WTC11 (cell line): ENCODE results near the gene FMN2. TPM values are rescaled to one million over a fixed set of nuclear protein-coding genes. Genes with fewer than 3 reads are reported as not detected.

Experiments
- ATAC-seq: fragments of 200-7000 bp; cut with Tn5 transposase; 2 replicates; pipeline ENCODE4 v1.10.0; 2021; ENCODE audit warnings: mild to moderate bottlenecking, moderate library complexity
- CTCF ChIA-PET: fragments of 300-600 bp; sonication (Branson Sonifier 250); formaldehyde crosslinking; loops from one replicate; lab custom pipeline; 2021; ENCODE audit warnings: antibody characterized with exemption; lab: Charles Lee
- POLR2A ChIA-PET: fragments of 350-600 bp; sonication (Branson Sonifier 250); formaldehyde crosslinking; loops from one replicate; lab custom pipeline; 2021; ENCODE audit warnings: antibody characterized with exemption; lab: Charles Lee
- DNase-seq: peaks from one replicate; pipeline ENCODE4 v3.0.0; 2021; ENCODE audit warnings: low spot score
- H3K27ac Mint-ChIP-seq: 2 replicates; pipeline ENCODE4 v1.8.0; 2021; ENCODE audit warnings: mixed read lengths
- H3K27me3 Mint-ChIP-seq: 2 replicates; pipeline ENCODE4 v1.8.0; 2021; ENCODE audit warnings: low read depth, mild to moderate bottlenecking, moderate library complexity, mixed read lengths
- H3K36me3 Mint-ChIP-seq: 2 replicates; pipeline ENCODE4 v1.8.0; 2021; ENCODE audit warnings: mixed read lengths
- H3K4me1 Mint-ChIP-seq: 2 replicates; pipeline ENCODE4 v1.8.0; 2022; ENCODE audit warnings: mixed read lengths
- H3K4me3 Mint-ChIP-seq: 2 replicates; pipeline ENCODE4 v1.8.0; 2021; ENCODE audit warnings: mild to moderate bottlenecking, moderate library complexity, mixed read lengths
- H3K9me3 Mint-ChIP-seq: 2 replicates; pipeline ENCODE4 v1.8.0; 2021; ENCODE audit warnings: mixed read lengths
- IRF2 ChIP-seq: sonication (generic); formaldehyde crosslinking; IDR thresholded peaks from 2 replicates; pipeline ENCODE4 v1.8.0; 2022; ENCODE audit warnings: low read depth, missing genetic modification reagents, borderline replicate concordance
- MYBL2 ChIP-seq: sonication (generic); formaldehyde crosslinking; IDR thresholded peaks from 2 replicates; pipeline ENCODE4 v1.8.1; 2023; ENCODE audit warnings: mild to moderate bottlenecking, moderate library complexity, missing genetic modification reagents
- RELA ChIP-seq: sonication (generic); formaldehyde crosslinking; IDR thresholded peaks from 2 replicates; pipeline ENCODE4 v1.8.1; 2022; ENCODE audit warnings: missing genetic modification reagents, mild to moderate bottlenecking, borderline replicate concordance
- RORB ChIP-seq: fragments of 250-450 bp; sonication (Bioruptor Pico); IDR thresholded peaks from 2 replicates; pipeline ENCODE4 v1.9.0; 2021; ENCODE audit warnings: mild to moderate bottlenecking
- SP1 ChIP-seq: sonication (generic); formaldehyde crosslinking; conservative IDR thresholded peaks from 2 replicates; pipeline ENCODE4 v1.8.1; 2022; ENCODE audit warnings: missing genetic modification reagents
- TEAD1 ChIP-seq: sonication (generic); formaldehyde crosslinking; IDR thresholded peaks from 2 replicates; pipeline ENCODE4 v1.8.0; 2022; ENCODE audit warnings: mild to moderate bottlenecking, missing genetic modification reagents
- ZNF121 ChIP-seq: sonication (generic); formaldehyde crosslinking; IDR thresholded peaks from 2 replicates; pipeline ENCODE4 v1.8.0; 2023; ENCODE audit warnings: missing genetic modification reagents
- ZNF263 ChIP-seq: sonication (generic); formaldehyde crosslinking; IDR thresholded peaks from 2 replicates; pipeline ENCODE4 v1.8.1; 2022; ENCODE audit warnings: low read depth, mild to moderate bottlenecking, moderate library complexity, missing genetic modification reagents
- ZNF396 ChIP-seq: fragments of 250-450 bp; sonication (Bioruptor Pico); IDR thresholded peaks from 2 replicates; pipeline ENCODE4 v1.8.0; 2021; ENCODE audit warnings: mild to moderate bottlenecking, moderate library complexity, borderline replicate concordance
- ZNF423 ChIP-seq: fragments of 250-450 bp; sonication (Bioruptor Pico); IDR thresholded peaks from 2 replicates; pipeline ENCODE4 v2.1.2; 2022; ENCODE audit warnings: mild to moderate bottlenecking, moderate library complexity
- total RNA-seq: library from RNA; stranded (reverse); gene quantifications from 3 replicates; pipeline ENCODE4 v1.2.3, GENCODE V29; 2021
- TF ChIP-seq, protein P1 (sequence below): fragments of 200-600 bp; IDR thresholded peaks from 2 replicates; pipeline ENCODE4 v1.8.0; 2022; ENCODE audit warnings: antibody characterized with exemption
- TF ChIP-seq, protein P2 (sequence below): fragments of 250-450 bp; sonication (Bioruptor Pico); conservative IDR thresholded peaks from 2 replicates; pipeline ENCODE4 v1.9.0; 2021; ENCODE audit warnings: mild to moderate bottlenecking
- TF ChIP-seq, protein P3 (sequence below): fragments of 250-450 bp; sonication (Bioruptor Pico); IDR thresholded peaks from 2 replicates; pipeline ENCODE4 v1.9.0; 2021; ENCODE audit warnings: mild to moderate bottlenecking
- TF ChIP-seq, protein P4 (sequence below): sonication (generic); formaldehyde crosslinking; IDR thresholded peaks from 2 replicates; pipeline ENCODE4 v1.8.0; 2022; ENCODE audit warnings: mild to moderate bottlenecking, missing genetic modification reagents
- TF ChIP-seq, protein P5 (sequence below): sonication (generic); formaldehyde crosslinking; IDR thresholded peaks from 2 replicates; pipeline ENCODE4 v1.8.1; 2023; ENCODE audit warnings: mild to moderate bottlenecking, missing genetic modification reagents
- TF ChIP-seq, protein P6 (sequence below): fragments of 250-450 bp; sonication (Bioruptor Pico); IDR thresholded peaks from 2 replicates; pipeline ENCODE4 v2.1.2; 2022; ENCODE audit warnings: mild to moderate bottlenecking, moderate library complexity
- TF ChIP-seq, protein P7 (sequence below): fragments of 250-450 bp; sonication (Bioruptor Pico); IDR thresholded peaks from 2 replicates; pipeline ENCODE4 v1.8.0; 2021; ENCODE audit warnings: mild to moderate bottlenecking
- TF ChIP-seq, protein P8 (sequence below): sonication (generic); formaldehyde crosslinking; IDR thresholded peaks from 2 replicates; pipeline ENCODE4 v1.8.1; 2023; ENCODE audit warnings: mild to moderate bottlenecking, missing genetic modification reagents
- TF ChIP-seq, protein P9 (sequence below): fragments of 250-450 bp; sonication (Bioruptor Pico); IDR thresholded peaks from 2 replicates; pipeline ENCODE4 v1.9.0; 2021; ENCODE audit warnings: mild to moderate bottlenecking
- TF ChIP-seq, protein P10 (sequence below): sonication (generic); formaldehyde crosslinking; IDR thresholded peaks from 2 replicates; pipeline ENCODE4 v1.8.1; 2022; ENCODE audit warnings: mild to moderate bottlenecking, moderate library complexity, missing genetic modification reagents

FMN2 gene
- total RNA-seq, 1 experiment from 2014 or later, result 1.8 TPM

DNA sequence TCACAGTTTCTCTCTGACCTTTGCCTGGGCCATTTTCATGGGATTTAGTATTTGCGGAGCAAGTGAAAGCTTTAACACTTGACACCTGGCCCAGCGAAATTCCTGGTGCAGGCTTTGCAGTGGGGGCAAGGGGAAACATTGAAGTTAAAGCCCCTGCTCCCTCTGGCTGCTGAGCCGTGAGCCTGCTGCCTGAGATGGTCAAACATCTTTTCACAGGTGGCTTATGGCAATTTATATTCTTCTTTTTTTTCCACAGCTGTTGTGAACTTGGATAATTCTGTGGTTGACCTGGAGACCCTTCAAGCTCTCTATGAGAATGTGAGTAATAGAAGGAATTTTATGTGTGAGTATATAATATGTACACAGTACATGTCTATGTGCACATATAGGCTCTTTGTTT lies 202.9 kb downstream of the FMN2 start (continued):
- TF ChIP-seq, protein P1, sequence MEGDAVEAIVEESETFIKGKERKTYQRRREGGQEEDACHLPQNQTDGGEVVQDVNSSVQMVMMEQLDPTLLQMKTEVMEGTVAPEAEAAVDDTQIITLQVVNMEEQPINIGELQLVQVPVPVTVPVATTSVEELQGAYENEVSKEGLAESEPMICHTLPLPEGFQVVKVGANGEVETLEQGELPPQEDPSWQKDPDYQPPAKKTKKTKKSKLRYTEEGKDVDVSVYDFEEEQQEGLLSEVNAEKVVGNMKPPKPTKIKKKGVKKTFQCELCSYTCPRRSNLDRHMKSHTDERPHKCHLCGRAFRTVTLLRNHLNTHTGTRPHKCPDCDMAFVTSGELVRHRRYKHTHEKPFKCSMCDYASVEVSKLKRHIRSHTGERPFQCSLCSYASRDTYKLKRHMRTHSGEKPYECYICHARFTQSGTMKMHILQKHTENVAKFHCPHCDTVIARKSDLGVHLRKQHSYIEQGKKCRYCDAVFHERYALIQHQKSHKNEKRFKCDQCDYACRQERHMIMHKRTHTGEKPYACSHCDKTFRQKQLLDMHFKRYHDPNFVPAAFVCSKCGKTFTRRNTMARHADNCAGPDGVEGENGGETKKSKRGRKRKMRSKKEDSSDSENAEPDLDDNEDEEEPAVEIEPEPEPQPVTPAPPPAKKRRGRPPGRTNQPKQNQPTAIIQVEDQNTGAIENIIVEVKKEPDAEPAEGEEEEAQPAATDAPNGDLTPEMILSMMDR, result no peak
- TF ChIP-seq MYBL2 (CRISPR knock-in tag) (no peak), RORB (no peak), TEAD1 (CRISPR knock-in tag) (no peak), ZNF263 (CRISPR knock-in tag) (no peak)
- TF ChIP-seq, protein P2, sequence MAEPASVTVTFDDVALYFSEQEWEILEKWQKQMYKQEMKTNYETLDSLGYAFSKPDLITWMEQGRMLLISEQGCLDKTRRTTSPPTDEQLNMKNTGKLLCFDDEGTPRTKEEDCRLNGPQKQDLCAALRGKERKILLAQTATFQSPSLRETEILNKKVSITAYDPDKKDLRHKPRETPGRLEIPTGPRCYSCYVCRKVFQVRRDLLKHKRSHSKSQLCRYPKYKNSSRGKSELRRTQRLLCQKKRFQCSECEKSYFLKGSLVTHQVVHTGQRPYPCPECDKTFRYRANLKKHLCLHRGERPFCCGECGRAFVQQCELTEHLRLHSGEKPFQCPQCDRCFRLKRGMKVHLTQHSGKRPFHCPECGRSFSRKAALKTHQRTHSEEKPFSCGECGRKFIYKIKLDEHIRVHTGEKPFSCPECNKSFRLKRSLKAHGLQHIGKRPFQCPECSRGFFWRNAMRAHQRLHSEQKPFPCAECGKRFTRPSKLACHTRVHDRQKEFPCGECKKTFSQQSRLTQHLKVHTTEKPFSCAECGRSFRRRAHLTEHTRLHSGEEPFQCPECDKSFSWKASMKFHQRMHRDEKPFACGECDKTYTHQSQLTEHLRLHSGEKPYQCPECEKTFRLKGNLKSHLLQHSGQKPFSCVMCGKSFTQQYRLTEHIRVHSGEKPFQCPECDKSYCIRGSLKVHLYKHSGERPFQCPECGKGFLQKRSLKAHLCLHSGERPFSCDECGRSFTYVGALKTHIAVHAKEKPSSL (CRISPR knock-in tag), result no peak

DNA sequence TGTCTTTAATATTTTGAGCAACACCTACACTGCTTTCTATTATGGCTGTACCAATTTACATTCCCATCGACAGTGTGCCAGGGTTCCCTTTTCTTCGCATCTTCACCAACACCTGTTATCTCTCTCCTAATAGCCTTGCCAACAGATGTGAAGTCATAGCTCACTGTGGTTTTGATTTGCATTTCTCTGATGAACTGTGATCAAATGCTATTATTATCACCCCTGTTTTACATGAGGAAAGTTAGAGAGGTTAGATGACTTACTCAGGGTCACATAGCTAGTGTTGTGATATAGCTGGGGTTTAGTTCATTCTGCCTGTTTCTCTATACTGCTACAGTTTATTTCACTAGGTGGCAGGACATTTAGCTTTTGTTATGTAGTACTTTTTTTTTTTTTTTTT lies 204.1 kb downstream of the FMN2 start:
- H3K4me1 Mint-ChIP-seq, result peaks cover 8% of the 10 kb centered on the region
- CTCF ChIA-PET, result interaction anchor here (0.6 to 0.7 kb wide), 4 partner anchors 39 to 1703 kb away, joined by 3 to 5 read pairs (median 4); no protein-coding TSS in a partner anchor
- H3K27ac Mint-ChIP-seq, result no peak overlapping the region
- H3K36me3 Mint-ChIP-seq, result no peaks in the 10 kb centered on the region
- DNase-seq, result no peak
- POLR2A ChIA-PET, result no interaction called here
- TF ChIP-seq ZNF396 (CRISPR knock-in tag) (no peak), RORB (no peak), ZNF423 (CRISPR knock-in tag) (no peak), IRF2 (CRISPR knock-in tag) (no peak), RELA (no peak), SP1 (CRISPR knock-in tag) (no peak), ZNF121 (no peak)
- TF ChIP-seq, protein P3, sequence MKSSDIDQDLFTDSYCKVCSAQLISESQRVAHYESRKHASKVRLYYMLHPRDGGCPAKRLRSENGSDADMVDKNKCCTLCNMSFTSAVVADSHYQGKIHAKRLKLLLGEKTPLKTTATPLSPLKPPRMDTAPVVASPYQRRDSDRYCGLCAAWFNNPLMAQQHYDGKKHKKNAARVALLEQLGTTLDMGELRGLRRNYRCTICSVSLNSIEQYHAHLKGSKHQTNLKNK (CRISPR knock-in tag), result no peak
- TF ChIP-seq, protein P4, sequence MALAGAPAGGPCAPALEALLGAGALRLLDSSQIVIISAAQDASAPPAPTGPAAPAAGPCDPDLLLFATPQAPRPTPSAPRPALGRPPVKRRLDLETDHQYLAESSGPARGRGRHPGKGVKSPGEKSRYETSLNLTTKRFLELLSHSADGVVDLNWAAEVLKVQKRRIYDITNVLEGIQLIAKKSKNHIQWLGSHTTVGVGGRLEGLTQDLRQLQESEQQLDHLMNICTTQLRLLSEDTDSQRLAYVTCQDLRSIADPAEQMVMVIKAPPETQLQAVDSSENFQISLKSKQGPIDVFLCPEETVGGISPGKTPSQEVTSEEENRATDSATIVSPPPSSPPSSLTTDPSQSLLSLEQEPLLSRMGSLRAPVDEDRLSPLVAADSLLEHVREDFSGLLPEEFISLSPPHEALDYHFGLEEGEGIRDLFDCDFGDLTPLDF (CRISPR knock-in tag), result no peak
- TF ChIP-seq, protein P5, sequence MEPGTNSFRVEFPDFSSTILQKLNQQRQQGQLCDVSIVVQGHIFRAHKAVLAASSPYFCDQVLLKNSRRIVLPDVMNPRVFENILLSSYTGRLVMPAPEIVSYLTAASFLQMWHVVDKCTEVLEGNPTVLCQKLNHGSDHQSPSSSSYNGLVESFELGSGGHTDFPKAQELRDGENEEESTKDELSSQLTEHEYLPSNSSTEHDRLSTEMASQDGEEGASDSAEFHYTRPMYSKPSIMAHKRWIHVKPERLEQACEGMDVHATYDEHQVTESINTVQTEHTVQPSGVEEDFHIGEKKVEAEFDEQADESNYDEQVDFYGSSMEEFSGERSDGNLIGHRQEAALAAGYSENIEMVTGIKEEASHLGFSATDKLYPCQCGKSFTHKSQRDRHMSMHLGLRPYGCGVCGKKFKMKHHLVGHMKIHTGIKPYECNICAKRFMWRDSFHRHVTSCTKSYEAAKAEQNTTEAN (CRISPR knock-in tag), result no peak
- TF ChIP-seq, protein P6, sequence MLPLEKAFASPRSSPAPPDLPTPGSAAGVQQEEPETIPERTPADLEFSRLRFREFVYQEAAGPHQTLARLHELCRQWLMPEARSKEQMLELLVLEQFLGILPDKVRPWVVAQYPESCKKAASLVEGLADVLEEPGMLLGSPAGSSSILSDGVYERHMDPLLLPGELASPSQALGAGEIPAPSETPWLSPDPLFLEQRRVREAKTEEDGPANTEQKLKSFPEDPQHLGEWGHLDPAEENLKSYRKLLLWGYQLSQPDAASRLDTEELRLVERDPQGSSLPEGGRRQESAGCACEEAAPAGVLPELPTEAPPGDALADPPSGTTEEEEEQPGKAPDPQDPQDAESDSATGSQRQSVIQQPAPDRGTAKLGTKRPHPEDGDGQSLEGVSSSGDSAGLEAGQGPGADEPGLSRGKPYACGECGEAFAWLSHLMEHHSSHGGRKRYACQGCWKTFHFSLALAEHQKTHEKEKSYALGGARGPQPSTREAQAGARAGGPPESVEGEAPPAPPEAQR (CRISPR knock-in tag), result no peak
- TF ChIP-seq, protein P7, sequence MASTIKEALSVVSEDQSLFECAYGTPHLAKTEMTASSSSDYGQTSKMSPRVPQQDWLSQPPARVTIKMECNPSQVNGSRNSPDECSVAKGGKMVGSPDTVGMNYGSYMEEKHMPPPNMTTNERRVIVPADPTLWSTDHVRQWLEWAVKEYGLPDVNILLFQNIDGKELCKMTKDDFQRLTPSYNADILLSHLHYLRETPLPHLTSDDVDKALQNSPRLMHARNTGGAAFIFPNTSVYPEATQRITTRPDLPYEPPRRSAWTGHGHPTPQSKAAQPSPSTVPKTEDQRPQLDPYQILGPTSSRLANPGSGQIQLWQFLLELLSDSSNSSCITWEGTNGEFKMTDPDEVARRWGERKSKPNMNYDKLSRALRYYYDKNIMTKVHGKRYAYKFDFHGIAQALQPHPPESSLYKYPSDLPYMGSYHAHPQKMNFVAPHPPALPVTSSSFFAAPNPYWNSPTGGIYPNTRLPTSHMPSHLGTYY, result no peak
- TF ChIP-seq, protein P8, sequence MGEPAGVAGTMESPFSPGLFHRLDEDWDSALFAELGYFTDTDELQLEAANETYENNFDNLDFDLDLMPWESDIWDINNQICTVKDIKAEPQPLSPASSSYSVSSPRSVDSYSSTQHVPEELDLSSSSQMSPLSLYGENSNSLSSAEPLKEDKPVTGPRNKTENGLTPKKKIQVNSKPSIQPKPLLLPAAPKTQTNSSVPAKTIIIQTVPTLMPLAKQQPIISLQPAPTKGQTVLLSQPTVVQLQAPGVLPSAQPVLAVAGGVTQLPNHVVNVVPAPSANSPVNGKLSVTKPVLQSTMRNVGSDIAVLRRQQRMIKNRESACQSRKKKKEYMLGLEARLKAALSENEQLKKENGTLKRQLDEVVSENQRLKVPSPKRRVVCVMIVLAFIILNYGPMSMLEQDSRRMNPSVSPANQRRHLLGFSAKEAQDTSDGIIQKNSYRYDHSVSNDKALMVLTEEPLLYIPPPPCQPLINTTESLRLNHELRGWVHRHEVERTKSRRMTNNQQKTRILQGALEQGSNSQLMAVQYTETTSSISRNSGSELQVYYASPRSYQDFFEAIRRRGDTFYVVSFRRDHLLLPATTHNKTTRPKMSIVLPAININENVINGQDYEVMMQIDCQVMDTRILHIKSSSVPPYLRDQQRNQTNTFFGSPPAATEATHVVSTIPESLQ (CRISPR knock-in tag), result no peak
- TF ChIP-seq, protein P9, sequence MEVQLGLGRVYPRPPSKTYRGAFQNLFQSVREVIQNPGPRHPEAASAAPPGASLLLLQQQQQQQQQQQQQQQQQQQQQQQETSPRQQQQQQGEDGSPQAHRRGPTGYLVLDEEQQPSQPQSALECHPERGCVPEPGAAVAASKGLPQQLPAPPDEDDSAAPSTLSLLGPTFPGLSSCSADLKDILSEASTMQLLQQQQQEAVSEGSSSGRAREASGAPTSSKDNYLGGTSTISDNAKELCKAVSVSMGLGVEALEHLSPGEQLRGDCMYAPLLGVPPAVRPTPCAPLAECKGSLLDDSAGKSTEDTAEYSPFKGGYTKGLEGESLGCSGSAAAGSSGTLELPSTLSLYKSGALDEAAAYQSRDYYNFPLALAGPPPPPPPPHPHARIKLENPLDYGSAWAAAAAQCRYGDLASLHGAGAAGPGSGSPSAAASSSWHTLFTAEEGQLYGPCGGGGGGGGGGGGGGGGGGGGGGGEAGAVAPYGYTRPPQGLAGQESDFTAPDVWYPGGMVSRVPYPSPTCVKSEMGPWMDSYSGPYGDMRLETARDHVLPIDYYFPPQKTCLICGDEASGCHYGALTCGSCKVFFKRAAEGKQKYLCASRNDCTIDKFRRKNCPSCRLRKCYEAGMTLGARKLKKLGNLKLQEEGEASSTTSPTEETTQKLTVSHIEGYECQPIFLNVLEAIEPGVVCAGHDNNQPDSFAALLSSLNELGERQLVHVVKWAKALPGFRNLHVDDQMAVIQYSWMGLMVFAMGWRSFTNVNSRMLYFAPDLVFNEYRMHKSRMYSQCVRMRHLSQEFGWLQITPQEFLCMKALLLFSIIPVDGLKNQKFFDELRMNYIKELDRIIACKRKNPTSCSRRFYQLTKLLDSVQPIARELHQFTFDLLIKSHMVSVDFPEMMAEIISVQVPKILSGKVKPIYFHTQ (CRISPR knock-in tag), result no peak
- TF ChIP-seq, protein P10, sequence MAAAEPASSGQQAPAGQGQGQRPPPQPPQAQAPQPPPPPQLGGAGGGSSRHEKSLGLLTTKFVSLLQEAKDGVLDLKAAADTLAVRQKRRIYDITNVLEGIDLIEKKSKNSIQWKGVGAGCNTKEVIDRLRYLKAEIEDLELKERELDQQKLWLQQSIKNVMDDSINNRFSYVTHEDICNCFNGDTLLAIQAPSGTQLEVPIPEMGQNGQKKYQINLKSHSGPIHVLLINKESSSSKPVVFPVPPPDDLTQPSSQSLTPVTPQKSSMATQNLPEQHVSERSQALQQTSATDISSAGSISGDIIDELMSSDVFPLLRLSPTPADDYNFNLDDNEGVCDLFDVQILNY, result no peak
- no peak overlapping the region for H3K4me3 Mint-ChIP-seq
- no peak for ATAC-seq
- no peaks in the 10 kb centered on the region for H3K9me3 Mint-ChIP-seq
- no peaks in the 10 kb centered on the region for H3K27me3 Mint-ChIP-seq
